Activated CD4-positive, CD25-positive, alpha-beta regulatory T cell treated with anti-CD3 and anti-CD28 coated beads, Interleukin-2, amount 50 U/mL, for 16 hours (primary cell): ENCODE data around the gene EMC8.
A peak's percentile ranks its signal among the peaks of the same experiment; 100 is the strongest.
"Not testable (repeated sequence)": the region's sequence is repeated elsewhere in the genome, so short reads cannot be mapped to it uniquely, and the experiment has no call there.

Experiments
- DNase-seq: peaks from one replicate; pipeline ENCODE4 v3.0.0-alpha.2; 2020; ENCODE audit warnings: low read depth, low spot score

EMC8 gene

GRCh38 chr16:85812811-85813700 is 13.7 kb upstream of the EMC8 start:
- DNase-seq: no peak

DNA sequence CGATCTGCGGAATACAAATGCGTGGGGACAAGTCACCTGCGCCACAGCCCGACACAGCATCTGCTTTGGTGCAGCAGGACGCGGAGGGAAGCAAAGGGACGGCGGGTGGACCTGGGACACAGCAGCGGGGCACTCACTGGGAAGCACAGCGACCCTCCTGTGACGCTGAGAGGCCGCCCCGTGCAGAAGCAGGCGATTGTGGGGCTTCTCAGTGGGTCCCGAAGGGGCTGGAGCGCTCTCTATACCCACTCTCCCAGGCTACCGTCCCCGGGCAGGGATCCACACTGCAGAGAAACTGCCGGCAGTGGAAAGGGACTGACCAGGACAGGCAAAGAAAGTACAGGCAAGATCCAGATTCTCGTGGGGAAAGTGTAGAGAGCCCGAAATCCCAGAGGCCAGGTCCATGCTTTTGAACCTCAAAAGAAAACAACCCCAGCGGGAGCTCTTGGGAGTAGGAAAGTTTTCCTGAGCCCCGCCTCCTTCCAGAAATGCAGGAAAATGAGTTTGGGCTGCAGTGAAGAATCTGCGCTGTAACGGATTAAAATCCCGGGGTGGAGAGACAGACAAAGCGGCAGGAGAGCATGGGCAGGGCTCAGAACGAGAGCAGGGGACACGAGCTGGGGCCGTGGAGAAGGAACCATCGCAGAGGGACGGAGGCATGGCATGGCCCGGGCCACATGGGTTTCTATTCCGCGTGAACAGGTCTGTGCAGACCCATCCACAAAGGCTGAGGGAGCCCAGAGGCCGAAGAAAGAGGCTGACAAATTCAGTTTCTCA is 12.9 kb upstream of the EMC8 start:
- no peak for DNase-seq

GRCh38 chr16:85810742-85811115 is 11.4 kb upstream of the EMC8 start:
- DNase-seq: no peak

GRCh38 chr16:85810097-85810741 is 10.9 kb upstream of the EMC8 start:
- no peak for DNase-seq

GRCh38 chr16:85809645-85810044 is 10.3 kb upstream of the EMC8 start:
- DNase-seq: no peak

- no peak for DNase-seq
Observed at GRCh38 chr16:85808926-85809325, 9.6 kb upstream of the EMC8 start.

GRCh38 chr16:85808104-85808503 is 8.8 kb upstream of the EMC8 start:
- not testable (repeated sequence) for DNase-seq

DNA sequence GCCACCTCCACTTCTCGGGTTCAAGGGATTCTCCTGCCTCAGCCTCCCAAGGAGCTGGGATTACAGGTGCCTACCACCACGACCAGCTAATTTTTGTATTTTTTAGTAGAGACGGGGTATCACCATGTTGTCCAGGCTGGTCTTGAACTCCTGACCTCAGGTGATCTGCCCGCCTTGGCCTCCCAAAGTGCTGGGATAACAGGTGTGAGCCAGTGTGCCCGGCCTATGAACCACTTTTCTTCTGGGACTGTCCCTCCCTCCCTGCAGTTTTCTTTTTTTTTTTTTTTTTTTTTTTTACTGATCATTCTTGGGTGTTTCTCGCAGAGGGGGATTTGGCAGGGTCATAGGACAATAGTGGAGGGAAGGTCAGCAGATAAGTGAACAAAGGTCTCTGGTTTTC is 8.0 kb upstream of the EMC8 start:
- DNase-seq: not testable (repeated sequence)

- DNase-seq: no peak
Observed at GRCh38 chr16:85806539-85806938, 7.2 kb upstream of the EMC8 start.

DNA sequence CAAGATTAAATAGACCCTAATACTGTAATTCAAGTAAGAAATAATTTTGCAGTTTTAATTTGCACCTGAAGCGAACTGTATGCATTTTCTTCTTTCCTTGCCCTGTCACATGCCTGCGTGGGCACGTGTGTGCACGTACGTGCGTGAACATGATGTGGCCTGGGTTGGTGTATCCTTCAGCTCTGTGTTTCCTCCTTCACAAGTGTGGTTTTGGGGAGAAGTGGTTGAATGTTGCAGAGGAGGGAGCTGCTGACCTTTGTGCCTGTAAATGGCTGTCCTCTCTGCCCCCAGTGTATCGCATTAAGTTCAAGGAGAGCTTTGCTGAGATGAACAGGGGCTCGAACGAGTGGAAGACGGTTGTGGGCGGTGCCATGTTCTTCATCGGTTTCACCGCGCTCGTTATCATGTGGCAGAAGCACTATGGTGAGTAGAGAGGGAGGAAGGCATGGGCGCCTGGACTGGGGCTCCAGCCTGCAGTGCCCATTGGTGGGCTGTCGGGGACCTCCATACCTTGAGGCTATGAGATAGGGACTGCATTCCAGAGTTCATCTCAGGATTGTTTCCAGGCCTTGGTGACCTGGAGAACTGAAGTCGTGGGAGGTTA is 6.2 kb upstream of the EMC8 start:
- DNase-seq: no peak

GRCh38 chr16:85803570-85803969 is 4.2 kb upstream of the EMC8 start:
- no peak for DNase-seq

DNA sequence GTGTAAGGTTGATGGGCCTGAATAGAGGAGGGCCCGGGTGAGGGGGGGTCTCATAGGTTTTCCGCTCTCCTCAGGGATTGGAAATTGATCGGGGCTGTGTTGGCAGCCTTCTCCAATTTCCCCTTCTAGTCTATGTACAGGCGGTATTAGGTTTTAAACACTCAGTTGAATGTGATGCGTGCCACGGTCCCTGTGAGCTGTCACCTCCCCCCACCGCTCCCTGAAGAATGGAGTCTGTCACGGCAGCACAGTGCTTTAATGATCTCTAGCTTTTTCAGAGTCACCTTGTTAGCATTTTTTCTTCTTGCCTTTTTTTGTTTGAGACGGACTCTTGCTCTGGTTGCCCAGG is 951 bp upstream of the EMC8 start:
- peak; percentile 16 for DNase-seq

GRCh38 chr16:85798901-85799496 is 345 bp downstream of the EMC8 start:
- peak; percentile 8 for DNase-seq

GRCh38 chr16:85798283-85798776 is 1.0 kb downstream of the EMC8 start:
- DNase-seq: no peak

DNA sequence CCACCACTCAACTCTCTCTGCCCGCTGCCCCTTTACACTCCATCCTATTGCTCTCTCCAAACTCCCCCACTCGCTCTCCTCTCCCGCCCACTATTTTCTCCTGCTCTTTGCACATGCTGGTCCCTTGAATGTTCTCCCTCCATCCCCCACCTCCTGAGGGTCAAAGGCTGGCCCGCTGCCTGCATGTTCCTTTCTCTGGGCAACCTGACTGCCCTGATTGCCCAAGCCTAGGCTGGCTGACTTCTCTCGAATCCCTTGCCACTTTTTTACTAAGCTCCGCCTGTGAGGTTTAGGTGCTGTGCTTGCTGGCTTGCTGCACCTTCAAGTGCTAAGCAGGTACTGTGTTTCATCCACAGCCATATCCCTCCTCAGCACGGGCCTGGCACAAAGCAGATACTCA is 2.7 kb downstream of the EMC8 start:
- no peak for DNase-seq

DNA sequence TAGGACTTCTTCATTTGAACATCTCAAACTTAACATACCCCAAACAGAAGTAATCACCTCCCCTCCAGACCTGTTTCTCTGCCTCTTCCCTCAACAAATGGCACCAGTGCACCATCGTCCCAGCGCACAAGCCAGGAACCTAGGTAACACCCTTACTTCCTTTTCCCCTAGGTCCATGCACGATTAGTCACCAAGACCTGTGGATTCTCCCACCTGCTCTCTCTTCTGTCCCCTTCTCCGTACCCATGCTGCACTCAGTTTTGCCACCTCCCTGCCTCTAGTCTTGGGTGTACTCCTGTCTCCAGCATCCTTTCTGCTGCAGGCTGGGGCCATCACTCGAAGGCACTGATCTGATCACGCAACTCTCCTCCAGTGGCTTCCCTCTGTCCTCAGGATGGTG is 3.2 kb downstream of the EMC8 start:
- DNase-seq: no peak

GRCh38 chr16:85794696-85795095 is 4.6 kb downstream of the EMC8 start:
- no peak for DNase-seq

DNA sequence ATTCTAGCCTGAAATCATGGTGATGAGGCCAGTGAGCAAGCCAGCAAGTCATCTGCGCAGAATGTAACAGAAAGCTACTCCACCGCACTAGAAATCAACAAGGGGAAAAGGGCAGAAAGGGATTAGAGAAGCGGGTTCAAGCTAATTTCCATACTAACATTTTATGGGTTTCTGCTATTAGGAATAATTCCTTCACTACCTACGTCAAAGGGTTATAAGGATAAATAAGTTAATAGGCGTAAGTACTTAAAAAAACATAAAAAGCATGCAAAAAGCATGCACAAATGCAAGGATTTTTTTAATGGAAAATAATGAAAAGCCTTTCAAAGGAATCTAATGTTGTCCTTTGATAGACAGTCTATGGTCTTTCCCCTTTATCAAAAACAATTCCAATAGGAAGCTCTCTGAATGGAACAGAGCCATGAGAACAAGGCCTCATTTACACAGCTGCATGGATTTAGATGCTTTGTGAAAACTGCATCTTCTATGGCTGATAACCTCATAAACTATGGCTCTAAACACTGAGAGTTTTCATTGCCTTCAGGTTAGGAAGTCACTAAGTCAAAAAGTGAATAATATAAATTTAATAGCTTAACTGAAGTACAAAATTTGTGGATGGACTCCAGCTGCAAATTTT is 5.6 kb downstream of the EMC8 start:
- DNase-seq: no peak

- no peak for DNase-seq
Observed at GRCh38 chr16:85789773-85790172, 9.6 kb downstream of the EMC8 start.

DNA sequence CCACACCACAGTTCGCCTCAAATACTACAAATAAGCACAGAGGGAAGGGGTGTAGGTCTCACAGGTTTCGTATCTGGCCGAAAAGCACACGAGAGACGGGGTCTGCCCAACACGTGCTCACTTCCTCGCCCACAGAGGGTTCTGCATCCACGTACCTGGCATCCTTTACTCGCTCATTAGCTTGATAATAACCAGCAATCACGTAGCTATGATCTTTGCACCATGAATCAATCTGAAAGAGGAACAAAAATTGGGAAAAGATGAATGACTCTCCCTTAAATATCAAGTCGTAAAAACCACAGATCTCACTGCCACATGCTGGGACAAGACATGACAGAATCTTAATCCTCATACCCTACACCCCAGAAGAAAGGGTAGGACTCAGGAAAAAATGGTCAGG is 10.5 kb downstream of the EMC8 start:
- DNase-seq: no peak

DNA sequence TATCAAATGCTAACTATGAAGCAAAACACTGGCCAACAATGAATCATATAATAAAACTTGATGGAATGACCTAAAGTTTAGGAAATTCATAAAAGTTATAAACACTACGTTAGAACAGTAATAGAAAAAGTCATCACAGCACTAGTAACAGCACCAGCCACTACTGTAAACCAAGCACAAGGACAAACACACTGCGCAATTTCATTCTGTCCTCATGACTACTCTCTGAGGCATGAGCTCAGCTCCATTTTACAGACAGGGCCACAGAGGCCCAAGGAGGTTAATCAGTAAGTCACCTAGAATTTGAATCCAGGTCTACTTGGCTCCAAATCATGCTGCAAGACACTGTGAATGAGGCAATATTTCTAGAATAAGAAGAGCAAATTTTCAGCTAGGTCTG is 13.4 kb downstream of the EMC8 start:
- no peak for DNase-seq
